SK-N-MC (cell line): ENCODE data around the gene GDNF.

Experiments
- DNase-seq: peaks from one replicate; pipeline ENCODE4 v3.0.0-alpha.2; 2011; ENCODE audit warnings: low read depth, low spot score
- H3K27ac ChIP-seq: fragments of 200-600 bp; sonication (generic); 2 replicates; pipeline ENCODE4 v1.5.1; 2016; ENCODE audit warnings: mixed run types
- H3K36me3 ChIP-seq: fragments of 200-600 bp; sonication (generic); 2 replicates; pipeline ENCODE4 v1.6.1; 2017; ENCODE audit warnings: antibody characterized with exemption, low read length, mixed read lengths; ENCODE audit not compliant: insufficient read depth
- H3K4me3 ChIP-seq: fragments of 200-600 bp; sonication (generic); 2 replicates; pipeline ENCODE4 v1.5.1; 2016
- H3K9ac ChIP-seq: fragments of 200-600 bp; sonication (generic); 2 replicates; pipeline ENCODE4 v1.8.0; 2017; ENCODE audit warnings: mixed run types, mixed read lengths; ENCODE audit not compliant: insufficient read length
- H3K9me3 ChIP-seq: fragments of 200-600 bp; sonication (generic); 2 replicates; pipeline ENCODE4 v1.6.1; 2017; ENCODE audit warnings: low read depth, mild to moderate bottlenecking, antibody characterized with exemption, low read length, moderate library complexity, mixed read lengths
- EZH2 ChIP-seq: fragments of 200-600 bp; sonication (generic); IDR thresholded peaks from one replicate; pipeline ENCODE4 v1.6.1; 2017; ENCODE audit warnings: antibody characterized with exemption
- FOXP2 ChIP-seq: optimal IDR thresholded peaks from 2 replicates; pipeline ENCODE3; 2011; ENCODE audit warnings: mild to moderate bottlenecking, moderate library complexity; ENCODE audit not compliant: insufficient read depth; ENCODE audit errors: extremely low read length, control extremely low read depth
- POLR2AphosphoS5 ChIP-seq: IDR thresholded peaks from 2 replicates; pipeline ENCODE4 v1.6.1; 2012; ENCODE audit warnings: mild to moderate bottlenecking, low read depth, low read length, borderline replicate concordance

Gene GDNF, protein sequence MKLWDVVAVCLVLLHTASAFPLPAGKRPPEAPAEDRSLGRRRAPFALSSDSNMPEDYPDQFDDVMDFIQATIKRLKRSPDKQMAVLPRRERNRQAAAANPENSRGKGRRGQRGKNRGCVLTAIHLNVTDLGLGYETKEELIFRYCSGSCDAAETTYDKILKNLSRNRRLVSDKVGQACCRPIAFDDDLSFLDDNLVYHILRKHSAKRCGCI

DNA sequence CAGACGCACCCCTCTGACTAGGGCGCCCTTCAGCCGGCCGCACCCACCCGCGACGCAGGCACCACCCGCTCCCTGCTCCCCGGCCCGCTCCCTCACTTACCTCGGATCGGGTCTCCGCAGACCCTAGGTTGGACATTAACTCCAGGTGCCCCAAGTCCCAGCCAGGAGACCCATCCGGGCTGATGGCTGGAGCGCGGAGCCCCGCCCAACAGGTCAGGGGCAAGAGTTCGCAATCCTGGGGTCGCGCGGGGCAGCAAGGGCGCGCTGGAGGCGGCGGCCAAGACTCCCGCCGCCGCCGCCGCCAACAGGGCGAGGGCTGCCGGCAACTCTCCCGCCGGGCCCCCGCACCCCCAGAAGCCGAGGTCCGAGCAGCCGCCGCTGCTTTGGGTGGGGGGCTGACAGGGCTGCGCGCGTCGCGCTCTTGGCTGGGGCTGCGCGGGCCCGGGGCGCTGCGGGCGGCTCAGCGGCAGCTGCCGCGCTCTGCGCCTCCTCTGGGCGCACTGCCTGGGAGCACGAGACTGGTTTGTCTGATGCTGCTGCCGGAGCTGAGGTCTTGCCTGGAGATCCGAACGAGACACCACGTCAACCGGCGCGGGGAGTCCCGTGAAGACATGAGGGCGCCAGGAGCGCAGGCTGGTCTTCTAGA is at the start of gene GDNF:
GDNF (minus strand) TSS at position 635 of the 646 bp plus-strand sequence. CDS start 5,245 bp downstream, outside the sequence.
- no peak for TF ChIP-seq POLR2AphosphoS5
- no peak for TF ChIP-seq EZH2
- TF ChIP-seq FOXP2: no peak
- no peaks in the 10 kb centered on the region for H3K9me3 ChIP-seq
- no peak within 1 kb of the TSS for H3K27ac ChIP-seq
- peak within 1 kb of the TSS; percentile 77 for H3K4me3 ChIP-seq
- H3K36me3 ChIP-seq: no peaks in the 10 kb centered on the region
- peak within 1 kb of the TSS; percentile 72 for H3K9ac ChIP-seq
- no peak for DNase-seq

DNA sequence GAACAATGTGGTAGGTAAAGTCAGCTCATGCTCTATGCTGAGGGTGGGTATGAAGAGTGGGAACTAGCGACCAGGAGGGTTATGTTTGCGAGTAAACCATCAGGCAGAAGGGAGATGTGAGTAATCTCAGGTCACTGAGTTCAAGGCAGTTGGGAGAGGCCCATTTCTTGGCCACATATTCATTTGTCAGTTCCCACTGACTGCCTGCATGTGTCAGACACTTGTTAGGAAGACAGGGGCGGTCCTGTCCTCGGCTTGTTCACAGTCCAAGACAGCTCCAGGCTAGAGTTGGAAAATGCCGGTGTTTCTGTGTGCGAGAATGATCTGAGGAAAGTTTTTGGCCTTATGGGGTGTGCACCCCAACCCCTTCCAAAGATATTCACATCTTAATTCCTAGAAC is 48.6 kb upstream of the GDNF start:
- Histone ChIP-seq H3K9me3 (no peaks in the 10 kb centered on the region), H3K4me3 (no peak overlapping the region), H3K9ac (no peak overlapping the region), H3K36me3 (no peaks in the 10 kb centered on the region), H3K27ac (no peak overlapping the region)
- DNase-seq: no peak
- TF ChIP-seq FOXP2: no peak
- no peak for TF ChIP-seq EZH2
- TF ChIP-seq POLR2AphosphoS5: no peak

DNA sequence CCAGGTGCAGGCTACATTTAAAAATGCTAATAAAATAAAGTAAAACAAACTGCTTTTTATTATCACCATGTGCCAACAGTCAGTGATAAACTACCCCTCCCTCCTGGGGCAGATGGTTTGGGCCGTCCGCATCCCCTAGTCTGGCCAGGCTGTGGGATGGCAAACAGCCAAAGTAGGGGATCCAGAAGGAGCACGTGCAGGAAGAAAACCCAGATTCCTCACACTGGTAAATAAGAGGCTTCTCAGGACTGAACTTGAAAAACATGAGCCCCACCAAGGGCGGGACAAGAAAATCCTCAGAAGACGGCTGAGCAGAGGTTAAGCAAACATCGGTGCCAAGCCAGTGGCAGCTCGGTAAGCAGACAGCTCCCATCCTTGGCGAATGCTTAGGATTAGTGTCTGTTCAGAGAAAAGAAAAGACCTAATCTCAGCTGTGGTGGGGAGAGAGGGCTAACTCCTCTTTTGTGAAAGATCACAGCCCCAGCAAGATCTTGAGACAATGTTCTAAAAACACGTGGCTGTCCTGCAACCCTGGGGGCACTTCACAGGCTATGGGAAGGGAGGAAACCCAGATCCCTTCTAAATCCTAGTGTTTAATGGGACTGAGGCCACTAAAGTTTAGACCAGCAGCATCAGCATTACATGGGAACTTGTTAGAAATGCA is 46.5 kb upstream of the GDNF start:
- no peak for DNase-seq
- Histone ChIP-seq H3K27ac (no peak overlapping the region), H3K36me3 (no peaks in the 10 kb centered on the region), H3K9ac (no peak overlapping the region), H3K4me3 (no peak overlapping the region), H3K9me3 (no peaks in the 10 kb centered on the region)
- TF ChIP-seq EZH2 (no peak), FOXP2 (no peak), POLR2AphosphoS5 (no peak)

DNA sequence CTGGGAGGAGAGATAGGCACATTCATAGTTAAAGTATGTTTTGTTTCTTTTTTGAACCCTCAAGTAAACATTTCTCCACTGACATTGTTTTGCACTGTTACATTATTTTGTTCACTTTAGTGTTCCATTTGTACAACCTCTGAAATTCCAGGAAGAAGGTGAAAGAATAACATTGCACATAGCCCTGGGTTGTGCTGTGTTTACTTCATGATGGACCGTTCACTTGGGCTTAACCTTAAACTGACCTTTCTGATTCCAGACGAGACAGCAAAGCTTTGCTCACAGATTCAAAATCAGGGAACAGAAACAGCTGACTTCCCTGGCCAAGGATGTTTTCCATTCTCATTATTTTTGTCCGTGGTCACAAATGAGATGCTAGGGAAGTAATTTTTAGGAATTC is 42.8 kb upstream of the GDNF start:
- H3K9me3 ChIP-seq: no peaks in the 10 kb centered on the region

DNA sequence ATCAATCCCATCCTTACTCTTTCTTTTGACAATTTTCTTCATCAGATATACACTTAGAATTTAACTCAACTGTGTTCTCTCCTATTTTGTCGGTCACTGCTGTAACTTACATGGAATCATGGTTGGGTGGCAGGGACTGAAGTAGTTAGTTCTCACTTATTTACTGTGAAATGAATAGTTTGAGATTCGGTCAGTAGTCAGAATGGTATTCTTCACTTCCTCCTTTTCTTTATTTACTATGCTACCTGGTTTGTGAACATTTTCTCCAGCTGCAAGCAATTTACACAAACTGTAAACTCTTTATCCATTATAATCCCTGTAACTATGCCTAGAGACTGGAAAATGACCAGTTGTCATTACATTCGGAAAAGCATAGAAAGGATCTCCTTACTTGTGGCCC is 41.5 kb upstream of the GDNF start:
- Histone ChIP-seq H3K9me3 (peaks cover 2% of the 10 kb centered on the region; the same call in 1 of the 2 replicates), H3K4me3 (no peak overlapping the region), H3K9ac (no peak overlapping the region), H3K36me3 (no peaks in the 10 kb centered on the region), H3K27ac (no peak overlapping the region)
- no peak for DNase-seq
- TF ChIP-seq FOXP2: no peak
- no peak for TF ChIP-seq EZH2
- no peak for TF ChIP-seq POLR2AphosphoS5

More for the DNA sequence above, 42.8 kb upstream of the GDNF start:
- Histone ChIP-seq H3K4me3 (no peak overlapping the region), H3K36me3 (no peaks in the 10 kb centered on the region), H3K27ac (no peak overlapping the region), H3K9ac (no peak overlapping the region)
- no peak for DNase-seq
- no peak for TF ChIP-seq FOXP2
- TF ChIP-seq EZH2: no peak
- TF ChIP-seq POLR2AphosphoS5: no peak

DNA sequence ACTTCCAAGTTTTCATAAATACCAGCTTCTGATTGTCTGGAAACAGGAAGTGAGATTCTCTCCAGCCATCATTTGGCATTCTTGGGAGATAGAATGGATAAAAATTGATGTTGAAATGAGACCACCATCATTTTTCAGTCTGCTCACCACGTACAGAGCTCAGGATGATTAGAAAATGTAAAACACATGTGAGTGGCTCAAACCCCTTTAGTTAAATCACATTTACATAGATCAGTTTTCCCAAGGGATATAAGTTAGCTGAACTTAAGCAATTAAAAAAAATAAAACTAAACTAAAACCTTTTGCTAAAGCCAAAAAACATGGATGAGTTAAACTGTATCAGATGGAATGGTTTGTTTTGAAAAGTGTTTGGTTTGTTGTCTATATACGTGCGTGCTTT is 37.1 kb upstream of the GDNF start:
- H3K9me3 ChIP-seq: peaks cover 6% of the 10 kb centered on the region; the same call in 1 of the 2 replicates
- TF ChIP-seq POLR2AphosphoS5 (no peak; the same call in 1 of the 2 replicates), EZH2 (no peak), FOXP2 (no peak)
- peak overlapping the region; percentile 59 for H3K4me3 ChIP-seq
- peak overlapping the region; percentile 56 for H3K9ac ChIP-seq
- no peaks in the 10 kb centered on the region for H3K36me3 ChIP-seq
- DNase-seq: peak; percentile 88
- H3K27ac ChIP-seq: peak overlapping the region; percentile 97

DNA sequence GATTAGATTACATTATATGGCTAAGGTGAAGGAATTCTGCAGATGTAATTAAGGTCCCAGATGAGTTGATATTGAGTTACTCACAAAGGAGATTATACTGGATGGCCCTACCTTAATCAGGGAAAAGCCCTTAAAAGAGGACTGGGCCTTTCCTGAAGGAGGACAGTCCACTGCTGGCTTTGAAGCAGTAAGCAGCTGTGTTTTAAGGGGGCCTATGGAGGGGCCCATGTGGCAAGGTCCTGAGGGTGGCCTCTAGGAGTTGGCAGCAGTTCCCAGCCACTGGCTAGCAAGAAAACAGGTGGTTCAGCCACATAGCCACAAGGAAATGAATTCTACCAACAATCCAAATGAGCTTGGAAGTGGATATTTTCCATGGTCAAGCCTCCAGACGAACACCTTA is 36.4 kb upstream of the GDNF start:
- H3K27ac ChIP-seq: peak overlapping the region; percentile 97
- no peak for DNase-seq

DNA sequence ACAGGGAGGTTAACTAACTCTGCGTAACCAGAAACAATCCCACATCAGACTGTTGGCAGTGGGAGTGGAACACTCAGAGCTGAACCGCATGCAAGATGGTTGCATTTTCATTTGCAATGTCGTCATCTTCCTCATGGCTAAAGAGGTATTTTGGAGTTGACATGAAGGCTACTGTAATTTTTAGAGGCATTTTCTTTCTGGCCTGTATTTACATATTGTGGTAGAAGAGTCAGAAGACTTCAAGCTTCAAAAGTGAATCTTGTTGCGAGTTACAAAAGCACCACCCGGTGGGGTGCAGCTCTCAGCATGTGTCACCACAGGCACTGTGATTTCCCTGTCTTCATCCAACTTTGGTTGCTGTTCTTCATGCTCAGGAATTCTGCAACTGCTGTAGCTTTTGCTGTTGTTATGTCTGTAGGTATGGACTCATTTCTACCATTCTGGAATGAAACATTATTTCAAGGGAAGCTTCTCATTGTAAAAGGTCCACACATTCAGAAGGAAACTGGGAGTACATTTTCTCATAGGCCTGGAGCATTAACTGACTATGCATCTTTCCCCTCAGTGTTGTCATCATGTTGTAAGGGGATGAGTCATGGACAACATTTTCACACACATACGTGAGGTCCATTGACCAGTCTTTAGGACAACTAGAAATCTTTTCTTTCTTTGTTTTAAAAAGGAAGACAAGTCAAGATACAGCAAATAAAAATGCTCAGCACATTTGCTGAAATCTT is 35.4 kb upstream of the GDNF start:
- DNase-seq: peak; percentile 16
- TF ChIP-seq EZH2 (no peak), FOXP2 (peak; percentile 28)
- H3K36me3 ChIP-seq: no peaks in the 10 kb centered on the region
- no peak overlapping the region for H3K4me3 ChIP-seq
- peak overlapping the region; percentile 58 for H3K27ac ChIP-seq
- H3K9ac ChIP-seq: no peak overlapping the region
- peaks cover 6% of the 10 kb centered on the region; the same call in 1 of the 2 replicates for H3K9me3 ChIP-seq

More for the DNA sequence above, 36.4 kb upstream of the GDNF start:
- no peak overlapping the region for H3K9ac ChIP-seq
- H3K4me3 ChIP-seq: no peak overlapping the region; the same call in 1 of the 2 replicates
- no peak for TF ChIP-seq EZH2
- no peak for TF ChIP-seq FOXP2
- TF ChIP-seq POLR2AphosphoS5: no peak
- H3K36me3 ChIP-seq: no peaks in the 10 kb centered on the region
- peaks cover 6% of the 10 kb centered on the region; the same call in 1 of the 2 replicates for H3K9me3 ChIP-seq
